Fibroblast of skin of abdomen (primary cell): ENCODE data around the gene SHROOM3.
A peak's percentile ranks its signal among the peaks of the same experiment; 100 is the strongest.

Source experiments
- DNase-seq: peaks from one replicate; pipeline ENCODE4 v3.0.0-alpha.2; 2013

The SHROOM3 gene

GRCh38 chr4:76784237-76784636 lies 349.2 kb downstream of the SHROOM3 start:
- DNase-seq = no peak

GRCh38 chr4:76787898-76788297 lies 352.9 kb downstream of the SHROOM3 start:
- no peak for DNase-seq

GRCh38 chr4:76790377-76790776 lies 355.3 kb downstream of the SHROOM3 start:
- no peak for DNase-seq

- DNase-seq = no peak
Observed at GRCh38 chr4:76791479-76791878, 356.4 kb downstream of the SHROOM3 start.

GRCh38 chr4:76792418-76792817 lies 357.4 kb downstream of the SHROOM3 start:
- DNase-seq = no peak

- DNase-seq = no peak
Observed at GRCh38 chr4:76795243-76795642, 360.2 kb downstream of the SHROOM3 start.

- DNase-seq = peak; percentile 37
Observed at GRCh38 chr4:76799140-76799539, 364.1 kb downstream of the SHROOM3 start.

GRCh38 chr4:76799718-76800117 lies 364.7 kb downstream of the SHROOM3 start:
- peak; percentile 33 for DNase-seq

GRCh38 chr4:76800902-76801301 lies 365.9 kb downstream of the SHROOM3 start:
- DNase-seq = no peak

- peak; percentile 83 for DNase-seq
Observed at GRCh38 chr4:76801621-76802235, 366.7 kb downstream of the SHROOM3 start.

- DNase-seq = peak; percentile 48
Observed at GRCh38 chr4:76802236-76803021, 367.4 kb downstream of the SHROOM3 start.

GRCh38 chr4:76803522-76803921 lies 368.5 kb downstream of the SHROOM3 start:
- DNase-seq = peak; percentile 88

GRCh38 chr4:76804096-76804495 lies 369.1 kb downstream of the SHROOM3 start:
- peak; percentile 71 for DNase-seq

- DNase-seq = peak; percentile 46
Observed at GRCh38 chr4:76806346-76806745, 371.3 kb downstream of the SHROOM3 start.

- DNase-seq = no peak
Observed at GRCh38 chr4:76806757-76807156, 371.7 kb downstream of the SHROOM3 start.

- no peak for DNase-seq
Observed at GRCh38 chr4:76809594-76810305, 374.7 kb downstream of the SHROOM3 start.

GRCh38 chr4:76811604-76812412 lies 376.8 kb downstream of the SHROOM3 start:
- peak; percentile 92 for DNase-seq

GRCh38 chr4:76813070-76813469 lies 378.0 kb downstream of the SHROOM3 start:
- DNase-seq = no peak

GRCh38 chr4:76821641-76822040 lies 386.6 kb downstream of the SHROOM3 start:
- DNase-seq = peak; percentile 97

- peak; percentile 47 for DNase-seq
Observed at GRCh38 chr4:76822303-76822702, 387.3 kb downstream of the SHROOM3 start.

- DNase-seq = peak; percentile 76
Observed at GRCh38 chr4:76823495-76823894, 388.5 kb downstream of the SHROOM3 start.

- DNase-seq = no peak
Observed at GRCh38 chr4:76830612-76830963, 395.6 kb downstream of the SHROOM3 start.
